DOHH2 (cell line): ENCODE results near the gene CD3D.

Experiments
- H3F3A ChIP-seq: fragments of 200-600 bp; sonication (generic), shearing (Covaris generic); 2 replicates; pipeline ENCODE4 v1.6.0; 2016; ENCODE audit warnings: antibody characterized with exemption, mild to moderate bottlenecking; ENCODE audit not compliant: control insufficient read depth, insufficient read depth
- H3K27ac ChIP-seq: fragments of 200-600 bp; sonication (generic); 2 replicates; pipeline ENCODE4 v1.5.1; 2014; ENCODE audit warnings: low read depth, mild to moderate bottlenecking, low read length, moderate library complexity
- H3K27me3 ChIP-seq: fragments of 200-600 bp; sonication (generic); 2 replicates; pipeline ENCODE4 v1.6.1; 2014; ENCODE audit warnings: mild to moderate bottlenecking, low read length, mixed read lengths; ENCODE audit not compliant: control insufficient read depth
- H3K36me3 ChIP-seq: fragments of 200-600 bp; sonication (generic); 2 replicates; pipeline ENCODE4 v1.6.1; 2014; ENCODE audit warnings: mild to moderate bottlenecking, low read length, moderate library complexity, mixed read lengths; ENCODE audit not compliant: control insufficient read depth
- H3K4me1 ChIP-seq: fragments of 200-600 bp; sonication (generic); 2 replicates; pipeline ENCODE4 v1.6.1; 2014; ENCODE audit warnings: mild to moderate bottlenecking, low read length, mixed read lengths; ENCODE audit not compliant: control insufficient read depth
- H3K4me2 ChIP-seq: fragments of 200-600 bp; sonication (generic); 2 replicates; pipeline ENCODE4 v1.6.0; 2014; ENCODE audit warnings: mild to moderate bottlenecking, low read length, moderate library complexity
- H3K4me3 ChIP-seq: fragments of 200-600 bp; sonication (generic); 2 replicates; pipeline ENCODE4 v1.5.1; 2014; ENCODE audit warnings: mild to moderate bottlenecking, low read length, mixed read lengths
- H3K79me2 ChIP-seq: fragments of 200-600 bp; sonication (generic); 2 replicates; pipeline ENCODE4 v1.6.1; 2014; ENCODE audit warnings: mild to moderate bottlenecking, low read length, mixed read lengths; ENCODE audit not compliant: control insufficient read depth
- H3K9me2 ChIP-seq: fragments of 200-600 bp; sonication (generic); replicated peaks from 2 replicates; pipeline ENCODE4 v1.6.1; 2014; ENCODE audit warnings: mild to moderate bottlenecking, low read length, mixed read lengths; ENCODE audit not compliant: control insufficient read depth
- H3K9me3 ChIP-seq: fragments of 200-600 bp; sonication (generic); 2 replicates; pipeline ENCODE4 v1.6.1; 2014; ENCODE audit warnings: antibody characterized with exemption, low read length, mixed read lengths; ENCODE audit not compliant: control insufficient read depth, insufficient read depth
- H4K20me1 ChIP-seq: fragments of 200-600 bp; sonication (generic); 2 replicates; pipeline ENCODE4 v1.6.0; 2014; ENCODE audit warnings: low read depth, mild to moderate bottlenecking, antibody characterized with exemption, low read length, moderate library complexity; ENCODE audit not compliant: control insufficient read depth, insufficient read depth
- EZH2phosphoT487 ChIP-seq: fragments of 200-600 bp; sonication (generic); IDR thresholded peaks from 2 replicates; pipeline ENCODE4 v1.6.1; 2017; ENCODE audit warnings: borderline replicate concordance, mild to moderate bottlenecking, antibody characterized with exemption, low read length, moderate library complexity, mixed read lengths
- TF ChIP-seq, protein P1 (sequence below): fragments of 200-600 bp; sonication (generic); IDR thresholded peaks from one replicate; pipeline ENCODE4 v1.5.1; 2014; ENCODE audit warnings: antibody characterized with exemption, mild to moderate bottlenecking, low read depth, low read length; ENCODE audit not compliant: poor library complexity, severe bottlenecking

Gene CD3D

DNA sequence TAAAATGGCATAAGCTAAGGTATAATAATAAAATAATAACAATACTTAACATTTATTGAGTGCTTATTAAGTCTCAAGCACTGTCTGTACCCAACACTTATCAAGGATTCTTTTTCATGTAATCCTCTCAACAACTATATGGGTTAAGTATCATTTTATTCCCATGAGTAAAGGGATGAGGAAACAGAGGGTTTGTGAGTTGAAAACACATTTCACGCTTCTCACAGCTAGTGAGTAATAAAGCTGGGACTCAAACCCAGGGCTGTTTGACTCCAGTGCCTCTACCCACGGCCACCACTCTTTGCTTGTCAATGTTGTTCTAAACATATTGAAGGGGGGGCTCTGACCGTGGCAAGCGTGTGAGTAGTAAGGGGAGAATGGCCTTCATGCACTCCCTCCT is 29.3 kb downstream of the CD3D start:
- H3K4me1 ChIP-seq: peaks cover 75% of the 10 kb centered on the region
- no peaks in the 10 kb centered on the region for H4K20me1 ChIP-seq
- peak overlapping the region; percentile 100 for H3K27ac ChIP-seq
- H3K9me3 ChIP-seq: no peaks in the 10 kb centered on the region
- H3K4me3 ChIP-seq: peak overlapping the region; percentile 71
- H3F3A ChIP-seq: peaks cover 56% of the 10 kb centered on the region
- H3K4me2 ChIP-seq: peak overlapping the region; percentile 100
- no peaks in the 10 kb centered on the region for H3K27me3 ChIP-seq
- peaks cover 4% of the 10 kb centered on the region; the same call in 1 of the 2 replicates for H3K36me3 ChIP-seq
- peaks cover 6% of the 10 kb centered on the region; the same call in 1 of the 2 replicates for H3K79me2 ChIP-seq
- no peak for TF ChIP-seq EZH2phosphoT487
- TF ChIP-seq, protein P1, sequence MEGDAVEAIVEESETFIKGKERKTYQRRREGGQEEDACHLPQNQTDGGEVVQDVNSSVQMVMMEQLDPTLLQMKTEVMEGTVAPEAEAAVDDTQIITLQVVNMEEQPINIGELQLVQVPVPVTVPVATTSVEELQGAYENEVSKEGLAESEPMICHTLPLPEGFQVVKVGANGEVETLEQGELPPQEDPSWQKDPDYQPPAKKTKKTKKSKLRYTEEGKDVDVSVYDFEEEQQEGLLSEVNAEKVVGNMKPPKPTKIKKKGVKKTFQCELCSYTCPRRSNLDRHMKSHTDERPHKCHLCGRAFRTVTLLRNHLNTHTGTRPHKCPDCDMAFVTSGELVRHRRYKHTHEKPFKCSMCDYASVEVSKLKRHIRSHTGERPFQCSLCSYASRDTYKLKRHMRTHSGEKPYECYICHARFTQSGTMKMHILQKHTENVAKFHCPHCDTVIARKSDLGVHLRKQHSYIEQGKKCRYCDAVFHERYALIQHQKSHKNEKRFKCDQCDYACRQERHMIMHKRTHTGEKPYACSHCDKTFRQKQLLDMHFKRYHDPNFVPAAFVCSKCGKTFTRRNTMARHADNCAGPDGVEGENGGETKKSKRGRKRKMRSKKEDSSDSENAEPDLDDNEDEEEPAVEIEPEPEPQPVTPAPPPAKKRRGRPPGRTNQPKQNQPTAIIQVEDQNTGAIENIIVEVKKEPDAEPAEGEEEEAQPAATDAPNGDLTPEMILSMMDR: no peak
- H3K9me2 ChIP-seq: no peaks in the 10 kb centered on the region

GRCh38 chr11:118312328-118312727 is 30.2 kb downstream of the CD3D start:
- Histone ChIP-seq H3K4me2 (peak overlapping the region; percentile 100), H3F3A (peaks cover 48% of the 10 kb centered on the region), H3K9me2 (no peaks in the 10 kb centered on the region), H3K27ac (peak overlapping the region; percentile 100), H3K4me3 (peak overlapping the region; percentile 71), H3K27me3 (no peaks in the 10 kb centered on the region), H3K9me3 (no peaks in the 10 kb centered on the region), H3K4me1 (peaks cover 68% of the 10 kb centered on the region), H4K20me1 (no peaks in the 10 kb centered on the region), H3K79me2 (peaks cover 6% of the 10 kb centered on the region; the same call in 1 of the 2 replicates), H3K36me3 (peaks cover 4% of the 10 kb centered on the region; the same call in 1 of the 2 replicates)
- TF ChIP-seq EZH2phosphoT487: no peak
- TF ChIP-seq, protein P1: no peak

GRCh38 chr11:118311518-118311917 is 31.0 kb downstream of the CD3D start:
- Histone ChIP-seq H3K4me2 (peak overlapping the region; percentile 100), H3K4me1 (peaks cover 62% of the 10 kb centered on the region), H3K27ac (peak overlapping the region; percentile 100), H3K27me3 (no peaks in the 10 kb centered on the region), H3K36me3 (peaks cover 4% of the 10 kb centered on the region; the same call in 1 of the 2 replicates), H3K4me3 (peak overlapping the region; percentile 71), H3F3A (peaks cover 41% of the 10 kb centered on the region), H3K9me2 (no peaks in the 10 kb centered on the region), H3K9me3 (no peaks in the 10 kb centered on the region), H3K79me2 (peaks cover 6% of the 10 kb centered on the region; the same call in 1 of the 2 replicates), H4K20me1 (no peaks in the 10 kb centered on the region)
- no peak for TF ChIP-seq EZH2phosphoT487
- TF ChIP-seq, protein P1: peak; percentile 55
